Parathyroid adenoma (tissue), 2 donors: ENCODE results near the gene TRIM17.

Source experiments
- H2AFZ ChIP-seq: fragments of 300-600 bp; sonication (generic); one replicate; pipeline ENCODE4 v1.7.0; 2017; ENCODE audit warnings: antibody characterized with exemption, mild to moderate bottlenecking
- H3K27ac ChIP-seq: fragments of 300-600 bp; sonication (generic); one replicate; pipeline ENCODE4 v1.7.0; 2017
- H3K27me3 ChIP-seq: fragments of 300-600 bp; sonication (generic); one replicate; pipeline ENCODE4 v1.7.0; 2017; ENCODE audit warnings: low read length; ENCODE audit not compliant: control insufficient read depth, insufficient read depth
- H3K36me3 ChIP-seq: fragments of 300-600 bp; sonication (generic); one replicate; pipeline ENCODE4 v1.7.0; 2017; ENCODE audit warnings: low read length; ENCODE audit not compliant: control insufficient read depth, insufficient read depth
- H3K4me1 ChIP-seq: fragments of 300-600 bp; sonication (generic); one replicate; pipeline ENCODE4 v1.7.0; 2017; ENCODE audit warnings: control low read depth
- H3K4me2 ChIP-seq: fragments of 300-600 bp; sonication (generic); one replicate; pipeline ENCODE4 v1.7.0; 2017; ENCODE audit warnings: low read length
- H3K4me3 ChIP-seq: fragments of 300-600 bp; sonication (generic); one replicate; pipeline ENCODE4 v1.7.0; 2017; ENCODE audit warnings: low read depth, low read length
- H3K79me2 ChIP-seq: fragments of 300-600 bp; sonication (generic); one replicate; pipeline ENCODE4 v1.7.0; 2017; ENCODE audit warnings: control low read depth
- H3K9ac ChIP-seq: fragments of 300-600 bp; sonication (generic); one replicate; pipeline ENCODE4 v1.7.0; 2017; ENCODE audit warnings: mild to moderate bottlenecking
- H3K9me3 ChIP-seq: fragments of 300-600 bp; sonication (generic); one replicate; pipeline ENCODE4 v1.7.0; 2017; ENCODE audit warnings: low read length; ENCODE audit not compliant: control insufficient read depth
- TF ChIP-seq, protein P1 (sequence below): fragments of 300-600 bp; sonication (generic); IDR thresholded peaks from one replicate; pipeline ENCODE4 v1.7.0; 2017; ENCODE audit warnings: antibody characterized with exemption, mild to moderate bottlenecking
- donor health status: primary hyperparathyroidism.

TRIM17 gene

DNA sequence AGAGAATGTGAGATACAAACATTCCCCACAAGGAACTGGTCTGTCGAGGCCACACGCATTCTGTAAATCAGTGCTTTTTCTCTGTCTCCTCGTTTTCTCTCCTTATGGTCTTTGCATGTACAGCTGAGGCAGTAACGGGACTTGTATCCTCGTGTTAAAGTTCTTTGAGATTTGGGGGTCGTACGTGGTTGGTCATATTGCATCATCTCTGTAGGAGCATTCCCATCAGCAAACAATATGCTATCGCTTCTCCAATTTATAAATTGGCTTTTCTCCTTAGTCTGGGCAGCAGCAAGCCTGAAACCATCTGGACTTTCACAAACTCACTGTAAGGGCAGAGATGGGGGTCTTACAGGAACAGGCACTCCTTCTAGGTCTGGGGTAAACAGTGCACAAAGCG, 13.0 kb upstream of the TRIM17 start:
- H2AFZ ChIP-seq: no peak overlapping the region
- TF ChIP-seq, protein P1, sequence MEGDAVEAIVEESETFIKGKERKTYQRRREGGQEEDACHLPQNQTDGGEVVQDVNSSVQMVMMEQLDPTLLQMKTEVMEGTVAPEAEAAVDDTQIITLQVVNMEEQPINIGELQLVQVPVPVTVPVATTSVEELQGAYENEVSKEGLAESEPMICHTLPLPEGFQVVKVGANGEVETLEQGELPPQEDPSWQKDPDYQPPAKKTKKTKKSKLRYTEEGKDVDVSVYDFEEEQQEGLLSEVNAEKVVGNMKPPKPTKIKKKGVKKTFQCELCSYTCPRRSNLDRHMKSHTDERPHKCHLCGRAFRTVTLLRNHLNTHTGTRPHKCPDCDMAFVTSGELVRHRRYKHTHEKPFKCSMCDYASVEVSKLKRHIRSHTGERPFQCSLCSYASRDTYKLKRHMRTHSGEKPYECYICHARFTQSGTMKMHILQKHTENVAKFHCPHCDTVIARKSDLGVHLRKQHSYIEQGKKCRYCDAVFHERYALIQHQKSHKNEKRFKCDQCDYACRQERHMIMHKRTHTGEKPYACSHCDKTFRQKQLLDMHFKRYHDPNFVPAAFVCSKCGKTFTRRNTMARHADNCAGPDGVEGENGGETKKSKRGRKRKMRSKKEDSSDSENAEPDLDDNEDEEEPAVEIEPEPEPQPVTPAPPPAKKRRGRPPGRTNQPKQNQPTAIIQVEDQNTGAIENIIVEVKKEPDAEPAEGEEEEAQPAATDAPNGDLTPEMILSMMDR: no peak
- H3K27ac ChIP-seq: no peak overlapping the region
- no peak overlapping the region for H3K4me3 ChIP-seq
- no peaks in the 10 kb centered on the region for H3K79me2 ChIP-seq
- no peaks in the 10 kb centered on the region for H3K36me3 ChIP-seq
- H3K4me2 ChIP-seq: no peak overlapping the region
- no peaks in the 10 kb centered on the region for H3K9me3 ChIP-seq
- no peaks in the 10 kb centered on the region for H3K4me1 ChIP-seq
- H3K27me3 ChIP-seq: no peaks in the 10 kb centered on the region
- H3K9ac ChIP-seq: no peak overlapping the region

DNA sequence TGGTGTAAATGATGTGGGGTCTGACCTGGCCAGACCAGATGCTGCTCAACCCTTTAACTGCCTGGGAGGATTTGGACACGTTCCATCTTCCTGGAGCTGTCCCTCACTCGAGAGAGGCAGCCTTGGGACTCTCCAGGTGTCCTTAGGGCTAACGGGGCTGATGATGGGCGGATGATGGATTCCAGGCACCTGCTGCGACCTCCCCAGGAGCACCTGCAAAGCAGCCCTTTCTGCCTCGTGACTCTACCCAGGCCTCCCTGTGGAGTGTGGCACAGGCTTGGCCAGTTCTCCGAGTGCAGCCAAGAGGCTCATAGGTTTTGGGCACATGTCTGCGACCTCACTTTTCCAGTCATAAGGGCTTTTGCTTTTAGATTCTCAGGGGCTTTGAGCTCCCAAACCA, 12.3 kb upstream of the TRIM17 start:
- Histone ChIP-seq H3K9me3 (no peaks in the 10 kb centered on the region), H3K9ac (no peak overlapping the region), H3K27me3 (no peaks in the 10 kb centered on the region), H3K4me2 (no peak overlapping the region), H3K36me3 (no peaks in the 10 kb centered on the region), H3K79me2 (no peaks in the 10 kb centered on the region), H3K4me1 (no peaks in the 10 kb centered on the region), H3K4me3 (no peak overlapping the region), H3K27ac (no peak overlapping the region), H2AFZ (no peak overlapping the region)
- TF ChIP-seq, protein P1: no peak

DNA sequence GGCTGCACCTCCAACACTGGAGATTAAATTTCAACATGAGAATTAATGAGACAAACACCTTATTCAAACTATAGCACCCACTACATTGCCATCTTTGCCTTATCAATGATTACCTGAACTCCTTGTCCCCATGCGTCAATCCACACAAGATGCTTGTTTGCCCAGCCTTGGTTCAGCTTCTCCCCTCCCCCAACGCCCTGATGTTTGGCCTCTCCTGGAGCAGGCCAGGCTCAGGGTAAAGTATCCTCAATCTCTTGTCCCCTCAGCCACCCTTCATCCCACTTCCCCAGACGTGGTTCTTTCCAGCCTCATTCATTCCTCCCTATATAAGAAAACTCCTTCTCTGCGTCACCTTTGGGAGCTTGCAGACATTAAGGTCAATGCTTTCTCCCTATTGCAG, 11.8 kb upstream of the TRIM17 start:
- Histone ChIP-seq H3K36me3 (no peaks in the 10 kb centered on the region), H3K4me2 (no peak overlapping the region), H3K4me3 (no peak overlapping the region), H3K27ac (no peak overlapping the region), H3K9me3 (no peaks in the 10 kb centered on the region), H3K79me2 (no peaks in the 10 kb centered on the region), H3K9ac (no peak overlapping the region), H3K27me3 (no peaks in the 10 kb centered on the region), H3K4me1 (no peaks in the 10 kb centered on the region), H2AFZ (no peak overlapping the region)
- TF ChIP-seq, protein P1: no peak

DNA sequence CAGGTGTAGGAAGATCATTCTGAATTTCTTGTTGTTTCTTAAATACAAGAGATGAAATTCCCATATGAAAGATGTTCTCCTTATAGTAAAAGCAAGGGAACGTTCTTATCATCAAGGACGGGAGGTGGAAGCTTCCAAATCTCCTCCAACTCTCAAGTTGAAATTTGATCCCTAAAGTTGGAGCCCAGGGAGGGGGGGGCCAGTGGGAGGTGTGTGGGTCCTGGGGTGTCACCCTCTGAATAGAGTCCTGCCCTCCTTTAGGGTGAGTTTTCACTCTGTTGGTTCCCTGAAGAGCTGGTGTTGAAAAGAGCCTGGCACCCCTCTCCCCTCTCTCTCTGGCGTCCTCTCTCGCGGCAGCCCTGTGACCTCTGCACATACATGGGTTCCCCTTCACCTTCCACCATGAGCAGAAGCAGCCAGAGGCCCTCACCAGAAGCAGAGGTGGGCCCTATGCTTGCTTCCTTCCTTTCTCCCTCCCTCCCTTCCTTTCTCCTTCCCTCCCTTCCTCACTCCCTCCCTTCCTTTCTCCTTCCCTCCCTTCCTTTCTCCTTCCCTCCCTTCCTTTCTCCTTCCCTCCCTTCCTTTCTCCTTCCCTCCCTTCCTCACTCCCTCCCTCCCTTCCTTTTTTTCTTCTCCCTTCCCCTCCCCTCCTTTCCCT, 10.0 kb upstream of the TRIM17 start:
- Histone ChIP-seq H3K9me3 (no peaks in the 10 kb centered on the region), H3K36me3 (no peaks in the 10 kb centered on the region)
- TF ChIP-seq, protein P1: no peak

More for the DNA sequence above, 10.0 kb upstream of the TRIM17 start:
- Histone ChIP-seq H3K9ac (no peak overlapping the region), H3K4me3 (no peak overlapping the region), H2AFZ (no peak overlapping the region), H3K27me3 (no peaks in the 10 kb centered on the region), H3K27ac (no peak overlapping the region), H3K4me2 (no peak overlapping the region), H3K79me2 (no peaks in the 10 kb centered on the region), H3K4me1 (no peaks in the 10 kb centered on the region)
